ENCODE data around the gene MT1G.

Gene MT1G

DNA sequence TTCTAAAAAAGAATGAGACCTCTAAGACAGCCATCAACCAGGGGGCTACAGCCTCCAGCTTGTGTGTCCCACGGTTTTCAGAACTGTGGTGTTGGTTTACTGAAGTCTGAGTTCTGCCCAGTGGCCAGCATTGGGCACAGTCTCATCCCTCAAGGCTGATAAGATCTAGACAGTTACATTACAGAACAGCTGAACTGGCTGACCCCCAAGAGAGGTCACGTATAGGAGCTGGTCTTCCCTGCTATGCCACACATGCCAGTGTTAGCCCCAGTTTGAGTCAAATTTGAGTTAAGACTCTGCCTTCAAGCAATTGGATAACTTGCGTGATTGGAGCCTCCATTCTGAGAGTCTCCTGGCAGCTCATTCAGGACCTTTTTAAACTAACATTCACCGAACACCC is 47.3 kb upstream of the MT1G start:
- Histone ChIP-seq H3K4me3 (ENCODE audit: low read length, poor library complexity, severe bottlenecking) (no peak overlapping the region), H3K9ac (ENCODE audit: low read depth, low read length, poor library complexity, severe bottlenecking) (no peak overlapping the region)

DNA sequence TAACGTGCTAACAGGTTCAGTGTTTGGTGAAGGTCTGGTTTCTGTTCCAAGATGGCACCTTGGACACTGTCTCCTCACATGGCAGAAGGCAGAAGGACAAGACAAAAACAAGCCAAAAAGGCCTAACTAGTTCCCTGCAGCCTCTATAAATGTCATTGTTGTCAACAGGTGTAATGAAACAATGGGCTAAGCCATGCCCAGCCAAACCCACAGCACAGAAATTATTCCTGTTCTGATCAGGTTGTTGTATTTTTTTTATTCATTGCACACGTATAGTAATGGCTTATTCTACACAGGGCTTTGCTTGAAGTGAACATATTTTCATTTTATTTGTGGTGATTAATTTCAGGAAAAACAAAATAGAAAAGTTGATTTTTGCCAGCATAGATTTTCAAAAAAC is 45.9 kb upstream of the MT1G start:
- TF ChIP-seq, protein P1, sequence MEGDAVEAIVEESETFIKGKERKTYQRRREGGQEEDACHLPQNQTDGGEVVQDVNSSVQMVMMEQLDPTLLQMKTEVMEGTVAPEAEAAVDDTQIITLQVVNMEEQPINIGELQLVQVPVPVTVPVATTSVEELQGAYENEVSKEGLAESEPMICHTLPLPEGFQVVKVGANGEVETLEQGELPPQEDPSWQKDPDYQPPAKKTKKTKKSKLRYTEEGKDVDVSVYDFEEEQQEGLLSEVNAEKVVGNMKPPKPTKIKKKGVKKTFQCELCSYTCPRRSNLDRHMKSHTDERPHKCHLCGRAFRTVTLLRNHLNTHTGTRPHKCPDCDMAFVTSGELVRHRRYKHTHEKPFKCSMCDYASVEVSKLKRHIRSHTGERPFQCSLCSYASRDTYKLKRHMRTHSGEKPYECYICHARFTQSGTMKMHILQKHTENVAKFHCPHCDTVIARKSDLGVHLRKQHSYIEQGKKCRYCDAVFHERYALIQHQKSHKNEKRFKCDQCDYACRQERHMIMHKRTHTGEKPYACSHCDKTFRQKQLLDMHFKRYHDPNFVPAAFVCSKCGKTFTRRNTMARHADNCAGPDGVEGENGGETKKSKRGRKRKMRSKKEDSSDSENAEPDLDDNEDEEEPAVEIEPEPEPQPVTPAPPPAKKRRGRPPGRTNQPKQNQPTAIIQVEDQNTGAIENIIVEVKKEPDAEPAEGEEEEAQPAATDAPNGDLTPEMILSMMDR (conservative IDR thresholded peaks at IDR 0.05; ENCODE audit: low read length), result no peak
- TF ChIP-seq EZH2phosphoT487 (IDR thresholded peaks at IDR 0.05; ENCODE audit: borderline replicate concordance), result no peak
- Histone ChIP-seq H3K4me1 (ENCODE audit: insufficient read depth, low read length, poor library complexity, severe bottlenecking) (peaks cover 22% of the 10 kb centered on the region), H4K20me1 (ENCODE audit: insufficient read depth, low read length, poor library complexity, severe bottlenecking) (no peaks in the 10 kb centered on the region), H3K4me2 (ENCODE audit: low read depth, low read length, poor library complexity, severe bottlenecking) (no peak overlapping the region), H3K9ac (ENCODE audit: low read depth, low read length, poor library complexity, severe bottlenecking) (no peak overlapping the region), H3K79me2 (ENCODE audit: insufficient read depth, low read length) (no peaks in the 10 kb centered on the region), H3K9me3 (ENCODE audit: insufficient read depth, low read depth, low read length) (no peaks in the 10 kb centered on the region), H3K36me3 (ENCODE audit: insufficient read depth, low read length) (no peaks in the 10 kb centered on the region), H3K9me2 (replicated peaks; ENCODE audit: low read depth, low read length) (no peaks in the 10 kb centered on the region), H3K4me3 (ENCODE audit: low read length, poor library complexity, severe bottlenecking) (no peak overlapping the region), H2AFZ (ENCODE audit: low read length) (no peak overlapping the region), H3K27me3 (ENCODE audit: insufficient read depth, low read length, poor library complexity, severe bottlenecking) (no peaks in the 10 kb centered on the region), H3F3A (ENCODE audit: low read depth) (no peaks in the 10 kb centered on the region)

More for the DNA sequence above, 47.3 kb upstream of the MT1G start:
- TF ChIP-seq, protein P1 (conservative IDR thresholded peaks at IDR 0.05; ENCODE audit: low read length), result no peak
- no peak for TF ChIP-seq EZH2phosphoT487 (IDR thresholded peaks at IDR 0.05; ENCODE audit: borderline replicate concordance)
- Histone ChIP-seq H3K4me1 (ENCODE audit: insufficient read depth, low read length, poor library complexity, severe bottlenecking) (peaks cover 8% of the 10 kb centered on the region), H3K79me2 (ENCODE audit: insufficient read depth, low read length) (no peaks in the 10 kb centered on the region), H3K36me3 (ENCODE audit: insufficient read depth, low read length) (no peaks in the 10 kb centered on the region), H3K9me2 (replicated peaks; ENCODE audit: low read depth, low read length) (no peaks in the 10 kb centered on the region), H3K27me3 (ENCODE audit: insufficient read depth, low read length, poor library complexity, severe bottlenecking) (no peaks in the 10 kb centered on the region), H2AFZ (ENCODE audit: low read length) (0 out of 2 replicates have a peak overlapping the region, but pooled peaks have one; percentile 19), H3F3A (ENCODE audit: low read depth) (no peaks in the 10 kb centered on the region), H4K20me1 (ENCODE audit: insufficient read depth, low read length, poor library complexity, severe bottlenecking) (no peaks in the 10 kb centered on the region), H3K9me3 (ENCODE audit: insufficient read depth, low read depth, low read length) (no peaks in the 10 kb centered on the region), H3K4me2 (ENCODE audit: low read depth, low read length, poor library complexity, severe bottlenecking) (no peak overlapping the region)

DNA sequence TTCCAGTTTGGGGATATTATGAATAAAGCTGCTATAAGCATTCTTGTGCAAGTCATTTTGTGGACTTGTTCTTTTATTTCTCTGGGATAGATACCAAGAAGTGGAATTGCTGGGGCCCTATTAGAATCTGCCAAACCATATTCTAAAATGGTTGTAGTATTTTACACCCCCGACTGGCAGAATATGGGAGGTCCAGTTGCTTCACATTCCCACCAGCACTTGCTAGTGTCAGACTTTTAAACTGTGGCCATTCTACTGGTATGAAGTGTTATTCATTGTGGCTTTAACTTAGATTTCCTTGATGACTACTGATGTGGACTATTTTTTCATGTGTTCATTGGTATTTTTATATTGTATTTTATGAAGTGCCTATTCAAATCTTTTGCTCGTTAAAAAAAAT is 44.0 kb upstream of the MT1G start:
- Histone ChIP-seq H3K4me1 (ENCODE audit: insufficient read depth, low read length, poor library complexity, severe bottlenecking) (peaks cover 30% of the 10 kb centered on the region), H3K4me3 (ENCODE audit: low read length, poor library complexity, severe bottlenecking) (no peak overlapping the region), H3K9ac (ENCODE audit: low read depth, low read length, poor library complexity, severe bottlenecking) (no peak overlapping the region), H2AFZ (ENCODE audit: low read length) (no peak overlapping the region), H3F3A (ENCODE audit: low read depth) (no peaks in the 10 kb centered on the region), H3K4me2 (ENCODE audit: low read depth, low read length, poor library complexity, severe bottlenecking) (no peak overlapping the region), H3K9me2 (replicated peaks; ENCODE audit: low read depth, low read length) (no peaks in the 10 kb centered on the region), H3K79me2 (ENCODE audit: insufficient read depth, low read length) (no peaks in the 10 kb centered on the region), H3K27me3 (ENCODE audit: insufficient read depth, low read length, poor library complexity, severe bottlenecking) (no peaks in the 10 kb centered on the region), H3K9me3 (ENCODE audit: insufficient read depth, low read depth, low read length) (no peaks in the 10 kb centered on the region), H4K20me1 (ENCODE audit: insufficient read depth, low read length, poor library complexity, severe bottlenecking) (no peaks in the 10 kb centered on the region), H3K36me3 (ENCODE audit: insufficient read depth, low read length) (no peaks in the 10 kb centered on the region)
- TF ChIP-seq, protein P1 (conservative IDR thresholded peaks at IDR 0.05; ENCODE audit: low read length), result no peak
- TF ChIP-seq EZH2phosphoT487 (IDR thresholded peaks at IDR 0.05; ENCODE audit: borderline replicate concordance), result no peak

All from Loucy (cell line).